Upper lobe of left lung (tissue), 4 donors: ENCODE measurements around the gene COA7.

Experiments
- CTCF ChIP-seq, 6 experiments: fragments of 450-650 bp in 4 of 6; fragments of 200-600 bp in 2 of 6; sonication (generic) in 2 of 6; IDR thresholded peaks; one replicate each; pipeline ENCODE4 v1.5.1; 2016 to 2019; ENCODE audit warnings: antibody characterized with exemption in 6 of 6
- EP300 ChIP-seq, 4 donors: sonication (generic); formaldehyde crosslinking; IDR thresholded peaks; one replicate each; pipeline ENCODE4 v1.5.1; 2017; ENCODE audit warnings: antibody characterized with exemption in 4 of 4, control low read depth in 2 of 4

- TF ChIP-seq CTCF (IDR thresholded peaks at IDR 0.05) (no peak), EP300 (IDR thresholded peaks at IDR 0.05) (no peak)
Observed at GRCh38 chr1:52706136-52706670, 8.1 kb upstream of the COA7 start.
